Activated naive CD8-positive, alpha-beta T cell treated with anti-CD3 and anti-CD28 coated beads, Interleukin-2, amount 50 U/mL, for 16 hours (primary cell): ENCODE data around the gene USP54.
A peak's percentile ranks its signal among the peaks of the same experiment; 100 is the strongest.
"Not testable (repeated sequence)": the region's sequence is repeated elsewhere in the genome, so short reads cannot be mapped to it uniquely, and the experiment has no call there.

Source experiments
- DNase-seq: peaks from one replicate; pipeline ENCODE4 v3.0.0-alpha.2; 2020; ENCODE audit warnings: low read depth, low spot score

The USP54 gene

GRCh38 chr10:73590881-73591799 is at the start of gene USP54:
Gene USP54, minus strand, starts transcription at chr10:73591342. Its CDS starts 15,684 bp downstream, at chr10:73575658.
- no peak for DNase-seq

DNA sequence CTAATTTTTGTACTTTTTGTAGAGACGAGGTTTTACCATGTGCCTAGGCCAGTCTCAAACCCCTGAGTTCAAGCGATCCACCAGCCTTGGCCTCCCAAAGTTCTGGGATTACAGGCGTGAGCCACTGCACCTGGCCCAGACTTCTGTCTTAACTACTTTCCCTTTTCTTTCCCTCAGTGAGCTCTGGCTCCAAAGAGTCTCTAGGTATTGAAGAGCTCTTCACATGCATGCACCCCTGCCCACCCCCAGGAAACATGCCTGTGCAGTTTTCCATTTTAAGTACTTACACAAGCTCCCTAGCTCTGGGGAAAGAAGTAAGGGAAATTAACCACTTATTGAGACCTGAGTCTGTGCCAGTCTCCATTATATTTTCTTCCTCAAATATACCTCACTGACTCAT is 48.1 kb upstream of the USP54 start:
- no peak for DNase-seq

GRCh38 chr10:73635781-73636180 is 44.6 kb upstream of the USP54 start:
- no peak for DNase-seq

GRCh38 chr10:73634421-73634820 is 43.3 kb upstream of the USP54 start:
- DNase-seq, result no peak

DNA sequence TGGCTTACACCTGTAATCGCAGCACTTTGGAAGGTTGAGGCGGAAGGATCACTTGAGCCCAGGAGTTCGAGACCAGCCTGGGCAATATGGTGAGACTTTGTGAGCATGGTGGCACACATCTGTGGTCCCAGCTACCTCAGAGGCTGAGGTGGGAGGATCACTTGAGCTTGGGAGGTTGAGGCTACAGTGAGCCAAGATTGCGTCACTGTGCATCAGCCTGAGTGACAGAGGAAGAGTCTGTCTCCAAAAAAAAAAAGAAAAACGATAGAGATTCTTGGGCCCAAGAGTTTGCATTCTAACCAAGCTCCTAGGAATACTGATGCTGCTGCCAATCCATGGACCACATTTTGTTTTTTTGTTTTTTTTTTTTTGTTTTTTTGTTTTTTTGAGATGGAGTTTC is 38.0 kb upstream of the USP54 start:
- DNase-seq, result no peak

GRCh38 chr10:73628405-73628804 is 37.3 kb upstream of the USP54 start:
- DNase-seq, result no peak

DNA sequence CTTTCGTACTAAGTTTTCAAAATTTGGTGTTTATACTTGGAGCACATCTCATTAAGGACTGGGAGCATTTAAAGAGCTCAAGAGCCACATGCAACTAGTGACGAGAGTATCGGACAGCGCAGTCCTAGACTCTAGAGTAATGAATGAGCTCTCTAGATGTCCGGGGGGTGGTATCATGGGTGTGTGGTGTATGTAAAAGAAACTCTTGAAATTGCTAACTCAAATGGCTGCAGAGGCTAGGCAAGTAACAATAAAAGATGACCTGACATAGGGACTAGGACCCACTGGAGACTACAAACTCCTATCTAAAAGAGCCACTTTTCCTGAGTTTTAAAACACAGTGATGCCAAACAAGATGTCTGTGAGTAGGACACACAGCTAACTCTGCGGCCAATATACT is 36.2 kb upstream of the USP54 start:
- no peak for DNase-seq

DNA sequence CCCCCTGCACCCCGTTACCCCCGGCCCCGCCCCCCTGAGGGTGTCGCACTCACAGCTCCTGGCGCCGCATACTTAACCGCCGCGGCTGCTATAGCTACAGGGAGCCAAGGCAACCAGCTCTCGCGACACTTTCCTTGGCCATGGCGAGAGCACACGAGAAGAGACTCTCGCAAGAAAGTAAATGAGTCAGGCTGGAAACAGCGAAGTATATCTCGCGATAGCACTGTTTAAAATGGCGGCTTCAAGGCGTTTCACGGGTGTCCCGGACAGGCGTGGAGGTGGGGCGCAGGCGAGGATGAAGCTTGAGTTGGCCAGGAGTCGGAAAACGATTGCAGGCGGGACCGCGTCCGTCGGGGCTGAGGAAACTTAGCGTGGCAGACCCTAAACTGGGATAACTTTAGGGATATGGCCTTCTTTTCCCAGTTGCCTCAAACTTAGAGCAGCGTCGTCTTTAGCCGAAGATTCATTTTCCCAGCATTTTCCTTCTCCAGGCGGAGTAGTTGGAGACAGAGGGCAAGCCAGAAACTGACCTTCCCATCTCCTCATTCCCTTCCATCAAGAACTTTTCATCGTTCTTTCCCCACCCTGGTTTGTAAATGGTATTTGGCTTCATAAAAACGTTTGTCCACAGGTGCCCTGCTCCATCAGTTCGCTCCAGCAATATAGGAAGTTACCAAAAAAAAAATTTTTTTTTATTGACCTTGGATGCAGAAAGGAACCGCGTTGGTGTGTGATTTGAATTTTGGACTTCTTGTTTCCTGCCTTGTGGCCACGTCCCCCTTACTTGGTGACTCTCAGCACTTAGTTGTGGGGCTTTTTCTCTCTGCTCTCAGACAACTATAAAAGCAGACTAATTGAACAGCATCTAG is 35.0 kb upstream of the USP54 start:
- peak; percentile 85 for DNase-seq

GRCh38 chr10:73625004-73625883 is 34.1 kb upstream of the USP54 start:
- no peak for DNase-seq

DNA sequence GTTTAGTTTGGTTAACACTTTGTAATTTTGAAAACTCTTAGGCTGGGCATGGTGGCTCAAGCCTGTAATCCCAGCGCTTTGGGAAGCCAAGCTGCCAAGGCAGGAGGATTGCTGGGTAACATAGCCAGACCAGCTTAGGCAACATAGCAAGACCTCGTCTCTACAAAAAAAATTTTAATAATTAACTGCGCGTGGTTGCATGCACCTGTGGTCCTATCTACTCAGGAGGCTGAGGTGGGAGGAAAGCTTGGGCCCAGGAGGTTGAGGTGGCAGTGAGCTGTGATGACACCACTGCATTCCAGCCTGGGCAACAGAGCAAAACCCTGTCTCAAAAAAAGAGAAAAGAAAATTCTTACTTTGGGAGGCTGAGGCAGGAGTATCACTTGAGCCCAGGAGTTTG is 31.9 kb upstream of the USP54 start:
- no peak for DNase-seq

DNA sequence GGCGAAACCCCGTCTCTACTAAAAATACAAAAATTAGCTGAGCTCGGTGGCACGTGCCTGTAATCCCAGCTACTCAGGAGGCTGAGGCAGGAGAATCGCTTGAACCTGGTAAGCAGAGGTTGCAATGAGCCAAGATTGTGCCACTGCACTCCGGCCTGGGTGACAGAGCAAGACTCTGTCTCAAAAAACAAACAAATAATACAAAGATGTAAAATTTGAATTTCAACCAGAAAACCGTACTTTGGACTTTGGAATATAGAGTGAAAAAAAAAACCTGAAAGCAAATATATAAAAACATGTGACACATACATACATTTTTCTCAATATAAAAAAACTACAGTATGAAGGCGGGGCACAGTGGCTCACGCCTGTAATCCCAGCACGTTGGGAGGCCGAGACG is 29.8 kb upstream of the USP54 start:
- DNase-seq, result not testable (repeated sequence)

DNA sequence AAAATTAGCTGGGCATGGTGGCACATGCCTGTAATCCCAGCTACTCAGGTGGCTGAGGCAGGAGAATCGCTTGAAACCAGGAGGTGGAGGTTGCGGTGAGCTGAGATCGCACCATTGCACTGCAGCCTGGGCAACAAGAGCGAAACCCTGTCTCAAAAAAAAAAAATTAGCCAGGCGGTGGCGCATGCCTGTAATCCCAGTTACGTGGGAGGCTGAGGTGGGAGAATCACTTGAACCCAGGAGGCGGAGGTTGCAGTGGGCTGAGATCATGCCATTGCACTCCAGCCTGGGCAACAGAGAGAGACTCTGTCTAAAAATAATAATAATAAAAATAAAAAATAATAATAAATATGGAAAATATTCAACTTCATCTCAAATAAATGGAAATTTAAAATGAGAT is 26.0 kb upstream of the USP54 start:
- not testable (repeated sequence) for DNase-seq

- DNase-seq, result no peak
Measured at GRCh38 chr10:73614720-73615119, 23.6 kb upstream of the USP54 start.

GRCh38 chr10:73609116-73609515 is 18.0 kb upstream of the USP54 start:
- no peak for DNase-seq

DNA sequence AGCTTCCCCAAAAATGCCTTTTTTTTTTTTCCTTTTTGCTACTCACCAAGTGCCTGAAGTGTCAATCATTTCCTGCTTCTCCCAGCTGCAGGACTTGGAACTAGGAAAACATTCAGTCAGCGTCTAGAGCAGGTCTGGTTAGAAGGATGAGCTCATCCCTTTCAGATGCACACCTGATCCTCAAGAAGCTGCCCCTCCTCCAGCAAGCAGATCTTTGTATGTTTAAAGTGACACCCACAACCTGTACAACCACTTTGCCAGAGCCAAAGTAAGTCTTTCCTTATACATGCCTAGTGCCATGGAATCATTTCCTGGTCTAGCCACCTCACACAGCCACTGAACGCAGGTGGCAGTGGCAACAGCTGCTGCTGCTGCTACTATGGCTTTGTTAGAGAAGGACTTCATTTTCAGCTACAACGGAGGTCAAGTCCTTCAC is 10.4 kb upstream of the USP54 start:
- DNase-seq, result no peak

DNA sequence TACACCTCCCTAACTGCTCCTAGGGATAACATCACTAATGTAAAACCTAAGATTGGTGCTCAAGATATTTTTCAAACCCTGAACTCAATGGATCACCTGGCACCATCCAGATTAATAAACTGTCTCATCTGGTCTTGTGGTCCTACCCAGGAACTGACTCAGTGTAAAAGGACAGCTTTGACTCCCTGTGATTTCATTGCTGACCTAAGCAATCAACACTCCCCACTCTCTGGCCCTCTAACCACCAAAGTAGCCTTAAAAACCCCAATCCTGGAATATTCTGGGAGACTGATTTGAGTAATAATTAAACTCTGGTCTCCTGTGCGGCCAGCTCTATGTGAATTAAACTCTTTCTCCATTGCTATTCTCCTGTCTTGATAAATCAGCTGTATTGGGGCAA is 6.2 kb upstream of the USP54 start:
- no peak for DNase-seq

GRCh38 chr10:73593812-73594211 is 2.7 kb upstream of the USP54 start:
- no peak for DNase-seq

DNA sequence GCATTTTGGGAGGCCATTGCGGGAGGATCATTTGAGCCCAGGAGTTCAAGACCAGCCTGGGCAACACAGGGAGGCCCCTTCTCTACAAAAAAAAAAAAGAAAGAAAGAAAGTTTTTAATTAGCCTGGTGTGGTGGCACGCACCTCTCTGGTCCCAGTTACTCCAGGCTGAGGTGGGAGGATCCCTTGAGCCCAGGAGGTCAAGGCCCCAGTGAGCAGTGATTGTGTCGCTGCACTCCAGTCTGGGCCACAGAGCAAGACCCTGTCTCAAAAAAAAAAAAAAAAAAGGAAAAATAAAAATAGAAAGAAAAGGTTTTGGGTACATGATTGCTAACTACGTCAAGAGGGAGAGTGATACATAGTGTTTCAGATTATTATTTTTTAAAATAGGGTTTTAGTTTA is 2.0 kb upstream of the USP54 start:
- no peak for DNase-seq

DNA sequence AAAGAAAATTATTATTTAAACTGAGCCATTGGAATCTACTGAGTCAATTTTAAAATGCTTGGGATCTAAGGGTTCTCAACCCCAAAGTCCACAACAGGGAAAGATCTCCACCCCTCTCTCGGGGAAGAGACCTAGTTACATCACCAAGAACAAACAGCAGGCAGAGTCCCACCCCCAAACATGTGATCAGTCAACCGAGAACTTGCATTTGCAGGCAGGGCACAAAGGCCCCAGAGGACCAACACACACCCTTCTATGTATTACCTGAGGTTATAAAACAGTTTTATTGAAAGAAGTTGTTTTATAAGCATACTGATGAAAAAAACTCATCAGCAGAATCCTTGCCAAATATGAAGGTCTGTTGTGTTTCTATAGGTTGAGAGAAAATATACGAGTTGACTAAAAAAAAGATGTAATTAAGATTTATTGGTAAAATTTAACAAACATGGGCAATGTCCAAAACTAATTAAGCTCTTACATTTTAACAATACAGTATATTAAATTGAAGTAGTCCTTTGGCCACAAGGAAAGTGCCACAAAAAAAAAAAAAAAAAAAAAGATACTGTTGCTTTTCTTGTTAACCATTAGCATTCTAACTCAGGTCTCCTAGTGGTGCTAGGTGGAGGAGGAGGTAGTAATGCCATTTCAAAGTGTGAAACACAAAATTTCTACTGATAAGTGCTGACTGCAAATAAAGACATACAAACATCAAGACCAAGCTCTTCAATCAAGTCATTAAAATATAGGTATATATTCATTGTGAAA is 975 bp upstream of the USP54 start:
- DNase-seq, result no peak

DNA sequence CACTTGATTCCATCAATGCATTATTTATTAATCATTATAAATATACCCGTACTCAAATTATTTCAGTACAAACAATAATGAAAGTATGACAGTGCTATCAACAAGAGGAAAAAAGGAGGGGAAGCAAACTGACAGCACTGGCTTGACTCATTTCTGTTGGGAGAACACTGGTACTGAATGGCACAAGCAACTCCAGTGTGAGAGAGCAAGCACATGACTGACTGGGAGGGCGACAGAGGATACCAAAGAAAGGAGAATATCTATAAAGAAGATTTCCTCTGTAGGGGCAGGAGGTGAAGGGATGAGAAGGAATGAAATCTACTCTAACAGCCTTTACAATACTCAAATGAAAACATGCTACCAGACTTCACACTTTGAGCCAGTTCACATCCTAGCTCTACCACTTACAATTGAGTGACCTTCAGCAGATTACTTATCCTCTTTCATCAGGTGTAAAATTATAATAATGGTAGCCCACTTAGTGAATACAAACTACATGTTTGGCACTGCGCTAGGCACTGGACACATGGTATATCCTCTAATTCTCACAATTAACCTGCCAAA is 1.5 kb downstream of the USP54 start:
- no peak for DNase-seq
